ENCODE data around the gene NKX2-2.

DNA sequence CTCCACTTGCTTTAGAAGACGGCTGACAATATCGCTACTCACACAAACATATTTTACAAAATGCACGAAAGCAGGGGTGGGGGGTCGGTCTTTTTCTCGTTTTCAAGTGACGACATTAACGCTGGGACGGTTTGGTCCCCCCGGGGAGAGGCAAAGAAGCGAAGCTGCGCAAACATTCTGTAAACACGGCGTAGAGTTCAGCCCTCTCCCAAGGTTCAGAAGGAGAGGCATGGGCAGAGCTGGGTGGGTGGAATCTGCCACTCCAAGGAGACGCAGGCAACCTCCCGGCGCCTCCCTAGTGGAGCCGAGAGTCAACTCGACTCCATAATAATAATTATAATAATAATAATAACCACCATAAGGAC, 2.4 kb downstream of the NKX2-2 start:
- TF ChIP-seq, protein P1, sequence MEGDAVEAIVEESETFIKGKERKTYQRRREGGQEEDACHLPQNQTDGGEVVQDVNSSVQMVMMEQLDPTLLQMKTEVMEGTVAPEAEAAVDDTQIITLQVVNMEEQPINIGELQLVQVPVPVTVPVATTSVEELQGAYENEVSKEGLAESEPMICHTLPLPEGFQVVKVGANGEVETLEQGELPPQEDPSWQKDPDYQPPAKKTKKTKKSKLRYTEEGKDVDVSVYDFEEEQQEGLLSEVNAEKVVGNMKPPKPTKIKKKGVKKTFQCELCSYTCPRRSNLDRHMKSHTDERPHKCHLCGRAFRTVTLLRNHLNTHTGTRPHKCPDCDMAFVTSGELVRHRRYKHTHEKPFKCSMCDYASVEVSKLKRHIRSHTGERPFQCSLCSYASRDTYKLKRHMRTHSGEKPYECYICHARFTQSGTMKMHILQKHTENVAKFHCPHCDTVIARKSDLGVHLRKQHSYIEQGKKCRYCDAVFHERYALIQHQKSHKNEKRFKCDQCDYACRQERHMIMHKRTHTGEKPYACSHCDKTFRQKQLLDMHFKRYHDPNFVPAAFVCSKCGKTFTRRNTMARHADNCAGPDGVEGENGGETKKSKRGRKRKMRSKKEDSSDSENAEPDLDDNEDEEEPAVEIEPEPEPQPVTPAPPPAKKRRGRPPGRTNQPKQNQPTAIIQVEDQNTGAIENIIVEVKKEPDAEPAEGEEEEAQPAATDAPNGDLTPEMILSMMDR (IDR thresholded peaks at IDR 0.05) = no peak
- no peak for TF ChIP-seq POLR2A (IDR thresholded peaks at IDR 0.05; ENCODE audit: low read depth)
- TF ChIP-seq EP300 (IDR thresholded peaks at IDR 0.05) = no peak
